Renal cortex interstitium (tissue), 11 donors: ENCODE data around the gene GATD1. TPM values are rescaled to one million over a fixed set of nuclear protein-coding genes. Genes with fewer than 3 reads are reported as not detected.
"Not testable (repeated sequence)": the region's sequence is repeated elsewhere in the genome, so short reads cannot be mapped to it uniquely, and the experiment has no call there.

Experiments used
- DNase-seq, 11 donors: peaks; one replicate each; pipeline ENCODE4 v3.0.0-alpha.2; 2013; ENCODE audit warnings: low read depth in 9 of 11, low spot score in 4 of 11; ENCODE audit errors: extremely low read depth in 1 of 11
- polyA plus RNA-seq, 3 donors: library from polyadenylated mRNA; unstranded; fragments of 120-200 nt; gene quantifications; one replicate each; pipeline ENCODE4 v1.2.1, GENCODE V29; 2013; ENCODE audit not compliant: insufficient read length in 3 of 3

Gene GATD1
- polyA plus RNA-seq, 3 donors, result 53.7 to 103 (median 88.2) TPM

DNA sequence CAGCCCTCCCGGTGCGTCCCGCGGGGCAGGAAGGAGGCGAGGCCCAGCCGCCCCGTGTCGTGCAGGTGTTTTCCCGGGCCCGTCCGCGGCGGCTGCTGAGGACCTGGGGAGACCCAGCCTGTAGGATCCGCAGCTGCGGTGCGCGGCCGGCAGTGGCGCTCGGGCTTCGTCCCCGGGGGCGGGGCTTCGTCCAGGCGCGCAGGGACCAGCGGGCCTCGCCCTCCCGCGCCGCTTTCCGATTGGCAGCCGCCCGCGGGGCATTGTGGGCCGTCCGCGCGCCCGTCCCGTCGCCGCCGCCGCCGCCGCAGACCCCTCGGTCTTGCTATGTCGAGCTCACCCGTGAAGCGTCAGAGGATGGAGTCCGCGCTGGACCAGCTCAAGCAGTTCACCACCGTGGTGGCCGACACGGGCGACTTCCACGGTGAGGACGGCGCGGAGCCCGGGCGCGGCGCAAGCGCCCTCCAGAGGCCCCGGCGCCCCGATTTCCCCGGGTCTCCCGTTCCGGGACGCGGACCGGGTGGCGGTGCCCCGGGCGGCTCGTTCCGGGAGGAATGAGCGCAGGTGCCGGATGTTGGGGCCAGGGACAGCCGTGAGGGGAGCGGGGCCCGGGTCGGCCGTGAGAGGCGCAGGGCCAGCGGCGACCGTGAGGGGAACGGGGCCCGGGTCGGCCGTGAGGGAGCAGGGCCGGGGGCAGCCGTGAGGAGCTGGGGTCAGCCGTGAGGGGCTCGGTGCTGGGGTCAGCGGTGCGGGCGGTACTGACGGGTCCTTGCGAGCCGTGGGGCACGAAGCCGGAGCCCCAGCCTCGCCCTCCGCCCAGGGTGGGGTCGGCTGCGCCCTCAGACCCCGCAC, 29.9 kb downstream of the GATD1 start, which contains the start of gene TALDO1:
TALDO1 (plus strand) TSS at position 307 of the 849 bp plus-strand sequence; CDS start at position 325, 18 bp downstream.
- peak in 10 of 11 donors; percentile 63 to 89 (median 86) for DNase-seq

DNA sequence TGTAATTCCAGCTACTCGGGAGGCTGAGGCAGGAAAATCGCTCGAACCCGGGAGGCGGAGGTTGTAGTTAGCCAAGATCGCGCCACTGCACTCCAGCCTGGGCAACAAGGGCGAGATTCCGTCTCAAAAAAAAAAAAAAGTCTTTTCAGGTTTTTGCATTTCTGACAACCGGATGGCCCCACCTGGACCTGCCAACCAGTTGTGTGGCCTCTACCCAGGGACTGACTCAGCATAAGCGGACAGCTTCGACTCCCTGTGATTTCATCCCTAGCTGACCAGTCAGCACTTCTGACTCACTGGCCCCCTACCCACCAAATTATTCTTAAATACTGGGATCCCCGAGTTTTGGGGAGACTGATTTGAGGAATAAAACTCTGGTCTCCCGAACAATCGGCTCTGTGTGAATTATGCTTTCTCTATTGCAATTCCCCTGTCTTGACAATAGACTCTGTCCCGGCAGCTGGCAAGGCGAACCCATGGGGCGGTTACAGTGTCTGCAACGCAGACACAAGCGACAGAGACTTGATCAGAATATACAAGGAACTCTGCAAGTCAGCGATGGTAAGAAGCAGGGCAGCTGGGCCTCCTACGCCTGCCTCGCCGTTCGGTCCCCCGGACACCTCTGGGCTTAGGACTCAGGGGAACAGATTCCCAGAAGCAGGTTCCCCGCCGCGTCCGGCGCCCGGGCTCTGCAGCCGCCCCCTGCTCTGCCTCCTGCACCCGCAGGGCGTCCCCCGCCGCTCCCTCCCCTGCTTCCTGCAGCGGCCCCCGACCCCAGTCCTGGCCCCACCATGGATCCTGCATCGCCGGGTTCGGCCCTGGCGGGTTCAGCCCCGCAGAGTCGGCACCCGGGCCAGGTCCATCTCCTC, 30.8 kb downstream of the GATD1 start:
- no peak for DNase-seq

DNA sequence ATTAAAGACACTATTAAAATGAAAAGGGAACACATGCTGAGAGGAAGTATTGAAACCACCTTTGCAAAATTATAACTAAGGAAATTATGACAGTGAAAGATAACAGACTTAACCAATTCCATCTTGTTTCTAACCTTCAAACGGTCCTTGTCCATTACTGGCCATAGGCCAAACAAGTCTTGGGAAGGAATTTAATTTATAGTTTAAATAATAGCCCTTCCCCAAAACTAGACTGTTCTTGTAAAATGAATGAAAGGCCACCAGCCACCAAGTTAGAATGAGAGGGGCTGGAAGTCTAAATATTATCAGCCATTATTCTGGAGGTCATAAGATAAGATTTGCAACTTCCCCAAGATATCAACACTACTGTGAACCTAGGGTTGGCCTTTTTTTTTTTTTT, 31.9 kb downstream of the GATD1 start:
- no peak for DNase-seq

GRCh38 chr11:742571-743201, 34.6 kb downstream of the GATD1 start:
- no peak for DNase-seq

DNA sequence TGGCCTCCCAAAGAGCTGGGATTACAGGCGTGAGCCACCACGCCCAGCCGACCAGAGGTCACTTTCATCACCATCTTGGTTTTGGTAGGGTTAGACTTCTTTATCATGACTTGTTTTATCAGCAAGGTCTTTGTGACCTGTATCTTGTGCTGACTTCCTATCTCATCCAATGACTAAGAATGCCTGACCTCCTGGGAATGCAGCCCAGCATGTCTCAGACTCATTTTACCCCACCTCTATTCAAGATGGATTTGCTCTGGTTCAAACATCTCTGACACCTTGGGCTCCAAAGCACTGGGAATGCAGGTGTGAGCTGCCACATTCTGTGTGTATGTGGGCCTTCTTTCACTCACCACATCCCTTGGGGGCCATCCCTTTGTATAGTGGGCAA, 35.1 kb downstream of the GATD1 start:
- no peak for DNase-seq

DNA sequence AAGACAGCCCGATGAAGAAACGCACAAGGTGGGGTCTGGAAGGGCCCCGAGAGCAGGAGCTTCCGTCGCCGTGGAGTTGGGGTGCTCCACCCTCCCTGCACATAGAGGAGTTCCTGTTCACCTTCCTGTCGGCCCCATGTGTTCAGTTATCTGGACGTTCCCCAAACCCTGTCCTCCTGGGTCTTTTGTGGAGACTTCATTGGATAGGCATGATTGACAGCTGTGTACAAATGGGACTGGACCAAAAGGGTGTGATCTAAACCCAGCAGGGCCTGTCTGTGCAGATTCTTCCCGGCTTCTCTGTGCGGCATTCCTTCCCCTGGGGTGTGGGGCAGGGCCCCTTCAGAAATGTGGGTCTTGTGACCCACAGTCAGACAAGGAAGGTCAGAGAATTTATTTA, 39.4 kb downstream of the GATD1 start:
- not testable (repeated sequence) for DNase-seq

GRCh38 chr11:737366-737765, 39.9 kb downstream of the GATD1 start:
- no peak for DNase-seq

DNA sequence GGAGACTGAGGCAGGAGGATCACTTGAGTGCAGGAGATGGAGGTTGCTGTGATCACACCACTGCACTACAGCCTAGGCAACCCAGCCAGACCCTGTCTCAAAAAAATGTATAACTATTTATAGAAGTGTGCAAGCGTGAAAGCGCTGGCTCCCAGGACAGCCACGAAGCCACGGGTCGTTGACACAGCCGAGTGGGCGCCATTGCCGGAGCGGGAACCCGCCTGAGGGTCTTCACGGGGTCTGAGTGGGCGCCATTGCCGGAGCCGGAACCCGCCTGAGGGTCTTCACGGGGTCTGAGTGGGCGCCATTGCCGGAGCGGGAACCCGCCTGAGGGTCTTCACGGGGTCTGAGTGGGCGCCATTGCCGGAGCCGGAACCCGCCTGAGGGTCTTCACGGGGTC, 42.7 kb downstream of the GATD1 start:
- DNase-seq, result not testable (repeated sequence)

DNA sequence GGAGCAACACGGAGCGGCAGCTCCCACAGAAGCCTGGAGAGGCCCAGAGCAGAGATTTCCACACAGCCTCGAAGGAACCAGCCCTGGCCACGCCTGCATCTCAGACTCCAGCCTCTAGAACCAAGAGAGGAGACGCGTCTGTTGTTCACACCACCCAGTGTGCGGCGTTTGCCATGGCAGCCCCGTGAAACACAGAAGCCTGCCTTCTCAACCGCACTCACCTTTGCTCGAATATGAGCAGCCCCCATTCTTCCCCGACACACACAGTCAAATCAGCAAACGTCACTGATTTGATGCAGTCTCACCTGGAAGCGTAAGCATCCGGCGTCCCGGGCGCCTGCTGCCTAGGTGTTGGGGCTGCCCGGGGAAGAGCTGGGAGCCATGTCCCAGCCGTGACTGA, 44.2 kb downstream of the GATD1 start:
- DNase-seq, result no peak

DNA sequence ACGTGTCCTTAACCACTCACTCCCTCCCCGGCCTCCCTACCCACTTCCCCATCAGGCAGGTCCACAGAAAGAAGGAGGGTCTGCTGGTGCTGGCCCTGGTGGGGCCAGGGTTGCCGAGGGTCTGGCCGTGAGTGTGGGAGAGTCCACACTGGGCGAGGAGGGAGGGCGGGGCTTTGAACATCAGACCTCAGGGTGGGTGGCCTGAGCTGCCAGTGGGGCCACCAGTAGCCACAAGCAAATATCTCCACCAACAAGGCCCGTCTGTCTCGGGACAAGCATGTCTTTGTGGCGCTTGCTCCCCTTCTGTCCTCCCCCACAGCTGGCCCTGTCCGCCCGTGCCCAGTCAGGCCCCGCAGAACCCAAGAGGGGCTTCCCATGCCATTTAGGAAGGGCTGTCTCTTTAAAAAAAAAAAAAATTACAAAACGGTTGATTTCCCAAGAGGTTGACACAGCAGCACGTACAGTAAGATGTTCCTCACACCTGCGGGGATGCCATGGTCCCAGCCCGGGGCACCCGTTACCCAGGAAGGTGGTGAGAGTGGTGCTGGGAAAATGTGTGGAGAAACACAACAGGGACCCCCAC, 47.7 kb downstream of the GATD1 start:
- no peak for DNase-seq

- no peak for DNase-seq
Observed at GRCh38 chr11:728901-729491, 48.3 kb downstream of the GATD1 start.

- DNase-seq, result peak in 1 of 11 donors; percentile 46
Observed at GRCh38 chr11:727859-728748, 49.2 kb downstream of the GATD1 start.

DNA sequence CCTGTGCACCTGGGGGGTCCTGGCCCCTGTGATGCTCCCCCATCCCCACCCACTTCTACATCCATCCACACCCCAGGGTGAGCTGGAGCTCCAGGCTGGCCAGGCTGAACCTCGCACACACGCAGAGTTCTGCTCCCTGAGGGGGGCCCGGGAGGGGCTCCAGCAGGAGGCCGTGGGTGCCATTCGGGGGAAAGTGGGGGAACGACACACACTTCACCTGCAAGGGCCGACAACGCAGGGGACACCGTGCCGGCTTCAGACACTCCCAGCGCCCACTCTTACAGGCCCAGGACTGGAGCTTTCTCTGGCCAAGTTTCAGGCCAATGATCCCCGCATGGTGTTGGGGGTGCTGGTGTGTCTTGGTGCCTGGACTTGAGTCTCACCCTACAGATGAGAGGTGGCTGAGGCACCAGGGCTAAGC, 50.0 kb downstream of the GATD1 start:
- no peak for DNase-seq

GRCh38 chr11:726278-727220, 50.7 kb downstream of the GATD1 start:
- DNase-seq, result no peak

GRCh38 chr11:725624-726202, 51.6 kb downstream of the GATD1 start:
- no peak for DNase-seq

DNA sequence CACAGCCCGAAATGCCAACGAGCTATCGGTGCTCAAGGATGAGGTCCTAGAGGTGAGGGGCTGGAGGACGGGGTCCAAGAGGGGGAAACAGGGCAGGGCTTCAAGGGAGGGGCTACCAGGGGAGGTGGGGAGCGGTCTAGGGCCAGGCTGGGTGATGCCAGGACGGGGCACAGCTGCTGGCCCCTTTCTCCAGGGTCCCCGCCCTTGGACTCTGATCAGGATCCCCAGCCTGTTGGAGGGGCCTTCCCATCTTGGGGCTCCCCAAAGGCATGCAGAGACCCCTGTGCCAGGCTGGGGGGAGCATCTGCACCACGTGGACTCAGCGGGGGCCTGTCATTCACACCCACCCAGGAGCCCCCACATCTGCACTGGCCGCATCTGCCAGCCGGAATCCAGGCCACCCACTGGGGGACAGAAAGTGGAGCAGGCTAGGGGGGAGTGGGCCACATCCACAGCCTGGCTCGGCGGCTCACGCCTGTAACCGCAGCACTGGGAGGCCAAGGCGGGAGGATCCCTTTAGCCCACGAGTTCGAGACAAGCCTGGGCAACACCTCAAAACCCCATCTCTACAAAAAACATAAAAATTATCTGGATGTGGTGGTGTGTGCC, 52.4 kb downstream of the GATD1 start:
- no peak for DNase-seq
